HepG2 (cell line): ENCODE results near the gene EPM2AIP1. TPM values are rescaled to one million over a fixed set of nuclear protein-coding genes. Genes with fewer than 3 reads are reported as not detected.

Experiments
- ATAC-seq: fragments of 200-7000 bp; cut with Tn5 transposase; 3 replicates; pipeline ENCODE4 v1.9.1; 2020; ENCODE audit warnings: mild to moderate bottlenecking, moderate library complexity
- BruUV-seq: library from RNA; stranded (reverse); fragments of 400-500 nt; replicated peaks from 2 replicates; lab custom pipeline; 2021; lab: Mats Ljungman, UMichigan
- CTCF ChIA-PET: fragments of 300-600 bp; formaldehyde crosslinking; extraction: SDS; loops from one replicate; lab custom pipeline; 2021; ENCODE audit warnings: low total read pairs, inconsistent platforms, low intra/inter-chr PET ratio; lab: Yijun Ruan, JAX
- POLR2A ChIA-PET: fragments of 350-600 bp; sonication (Branson Sonifier 250); formaldehyde crosslinking; loops from one replicate; lab custom pipeline; 2020; ENCODE audit warnings: antibody characterized with exemption, inconsistent platforms; lab: Yijun Ruan, JAX
- DNase-seq: peaks from one replicate; pipeline ENCODE4 v3.0.0-alpha.2; 2015; ENCODE audit warnings: low spot score
- FAIRE-seq: peaks from 3 replicates; lab custom pipeline; 2011; peaks lifted over from hg19 to GRCh38; lab: Jason Lieb, UNC
- H2AFZ ChIP-seq: one replicate; pipeline ENCODE4 v1.6.1; 2011; ENCODE audit warnings: low read length, inconsistent platforms
- H3K27ac ChIP-seq: fragments of 300-600 bp; 3 replicates; pipeline ENCODE4 v1.8.0; 2011; ENCODE audit warnings: mixed run types, mild to moderate bottlenecking, mixed read lengths, low read length, inconsistent platforms; ENCODE audit not compliant: insufficient read depth; ENCODE audit errors: extremely low read length
- H3K27me3 ChIP-seq, 2 experiments: fragments of 200-600 bp in 1 of 2; 2 replicates in 1 of 2; 3 replicates in 1 of 2; pipeline versions ENCODE4 v1.6.0 to v1.8.0; 2011; ENCODE audit warnings: low read length in 2 of 2, mild to moderate bottlenecking in 2 of 2, moderate library complexity in 2 of 2, inconsistent platforms in 1 of 2; ENCODE audit not compliant: insufficient read depth in 2 of 2, control insufficient read depth in 1 of 2
- H3K36me3 ChIP-seq, 2 experiments: fragments of 200-600 bp in 1 of 2; replicated peaks in 1 of 2; 2 replicates in 1 of 2; 3 replicates in 1 of 2; pipeline versions ENCODE4 v1.5.1 to v1.8.0; 2011; ENCODE audit warnings: low read length in 2 of 2, inconsistent platforms in 1 of 2; ENCODE audit not compliant: insufficient read depth in 2 of 2, control insufficient read depth in 1 of 2
- H3K4me1 ChIP-seq: 2 replicates; pipeline ENCODE4 v1.5.1; 2012; ENCODE audit warnings: low read length, inconsistent platforms; ENCODE audit not compliant: insufficient read depth
- H3K4me2 ChIP-seq: 2 replicates; pipeline ENCODE4 v1.6.0; 2011; ENCODE audit warnings: low read depth, low read length, inconsistent platforms
- H3K4me3 ChIP-seq, 3 experiments: fragments of 200-600 bp in 1 of 3; sonication (generic), shearing (Covaris generic) in 1 of 3; replicated peaks in 1 of 3; 2 replicates each; pipeline ENCODE4 v1.5.1; 2011 to 2016; ENCODE audit warnings: low read length in 3 of 3, inconsistent platforms in 2 of 3, low read depth in 2 of 3, mild to moderate bottlenecking in 2 of 3, control low read depth in 1 of 3, mixed read lengths in 1 of 3; ENCODE audit not compliant: insufficient read depth in 1 of 3
- H3K79me2 ChIP-seq: one replicate; pipeline ENCODE4 v1.6.1; 2011; ENCODE audit warnings: low read length, inconsistent platforms; ENCODE audit not compliant: insufficient read depth
- H3K9ac ChIP-seq: 2 replicates; pipeline ENCODE4 v1.6.0; 2011; ENCODE audit warnings: mild to moderate bottlenecking, low read depth, low read length, inconsistent platforms; ENCODE audit not compliant: insufficient read depth
- H3K9me3 ChIP-seq: 2 replicates; pipeline ENCODE4 v1.5.1; 2012; ENCODE audit warnings: mild to moderate bottlenecking, low read length
- H4K20me1 ChIP-seq: 2 replicates; pipeline ENCODE4 v1.6.0; 2011; ENCODE audit warnings: inconsistent platforms, mild to moderate bottlenecking, low read length, moderate library complexity; ENCODE audit not compliant: insufficient read depth
- ARNT ChIP-seq: fragments of 450-650 bp; IDR thresholded peaks from 2 replicates; pipeline ENCODE4 v1.6.1; 2017
- FOXA1 ChIP-seq, 2 experiments: fragments of 450-650 bp in 1 of 2; sonication (generic) in 1 of 2; formaldehyde crosslinking in 1 of 2; IDR thresholded peaks; 2 replicates each; pipeline versions ENCODE4 v1.4.0 to v1.6.1; 2016 to 2020; ENCODE audit warnings: missing genetic modification reagents in 1 of 2
- GATAD1 ChIP-seq: IDR thresholded peaks from 2 replicates; pipeline ENCODE4 v1.6.1; 2016; ENCODE audit warnings: missing genetic modification reagents, missing compliant biosample characterization
- MED1 ChIP-seq: sonication (generic); formaldehyde crosslinking; IDR thresholded peaks from 2 replicates; pipeline ENCODE4 v1.4.0; 2020; ENCODE audit warnings: missing genetic modification reagents
- MIER2 ChIP-seq: IDR thresholded peaks from 2 replicates; pipeline ENCODE4 v1.6.1; 2016; ENCODE audit warnings: missing biosample characterization, missing genetic modification reagents
- MYC ChIP-seq: sonication (generic); formaldehyde crosslinking; IDR thresholded peaks from 2 replicates; pipeline ENCODE4 v1.9.0; 2021; ENCODE audit warnings: missing genetic modification reagents, borderline replicate concordance
- NFKB2 ChIP-seq: sonication (generic); formaldehyde crosslinking; IDR thresholded peaks from 2 replicates; pipeline ENCODE4 v1.4.0; 2020; ENCODE audit warnings: missing genetic modification reagents, borderline replicate concordance
- TBL1XR1 ChIP-seq: fragments of 150-350 bp; IDR thresholded peaks from 2 replicates; pipeline ENCODE4 v1.6.1; 2014; ENCODE audit warnings: borderline replicate concordance, low read length; ENCODE audit not compliant: partially characterized antibody
- ZNF282 ChIP-seq: fragments of 450-650 bp; IDR thresholded peaks from 2 replicates; pipeline ENCODE4 v1.6.1; 2018; ENCODE audit not compliant: partially characterized antibody
- ZNF44 ChIP-seq: sonication (generic); formaldehyde crosslinking; IDR thresholded peaks from 2 replicates; pipeline ENCODE4 v1.5.1; 2020; ENCODE audit warnings: mild to moderate bottlenecking, missing genetic modification reagents
- WGBS: methylation state at CpG from one replicate; pipeline ENCODE4 v1.1.6; 2017; ENCODE audit warnings: low lambda C conversion rate; 5-methylcytosine and 5-hydroxymethylcytosine counted together
- in situ Hi-C: cut with HindIII; loops from 2 replicates; pipeline ENCODE4 v1.10.0; 2017; ENCODE audit warnings: low pct_unique_long_range_greater_than_20kb; ENCODE audit not compliant: extremely low pct_ligation_motif_present
- intact Hi-C: fragments of 100-400 bp; cut with micrococcal nuclease; formaldehyde crosslinking; loops from one replicate; pipeline ENCODE4 v1.10.0; 2022; ENCODE audit not compliant: unreplicated experiment
- polyA plus RNA-seq, 8 experiments: library from polyadenylated mRNA; depleted of rRNA in 3 of 8; stranded (reverse) in 7 of 8; unstranded in 1 of 8; fragments of >200 nt; fragmentation: Illumina TruSeq in 4 of 8; extraction: Trizol in 4 of 8; gene quantifications; 2 replicates each; pipeline versions ENCODE4 v1.2.1 to v1.2.3, GENCODE V29; 2011 to 2016; ENCODE audit warnings: low read depth in 4 of 8, missing spikeins in 1 of 8, mixed read lengths in 1 of 8; ENCODE audit not compliant: insufficient read depth in 1 of 8
- total RNA-seq, 5 experiments: library from RNA; depleted of rRNA; stranded (reverse); fragments of >200 nt; fragmentation: Illumina TruSeq; extraction: Trizol; gene quantifications; 2 replicates each; pipeline ENCODE4 v1.2.3, GENCODE V29; 2016; ENCODE audit warnings: low read depth in 1 of 5
- TF ChIP-seq, protein P1 (sequence below): sonication (generic); formaldehyde crosslinking; IDR thresholded peaks from 2 replicates; pipeline ENCODE4 v1.8.1; 2022; ENCODE audit warnings: low read depth, mild to moderate bottlenecking, missing genetic modification reagents

EPM2AIP1 gene
- total and polyA plus RNA-seq, 2 of the 13 experiments (the other 11 are each of a cell fraction or from before 2014, with no cell fraction given), result 10.7 to 23.0 TPM

DNA sequence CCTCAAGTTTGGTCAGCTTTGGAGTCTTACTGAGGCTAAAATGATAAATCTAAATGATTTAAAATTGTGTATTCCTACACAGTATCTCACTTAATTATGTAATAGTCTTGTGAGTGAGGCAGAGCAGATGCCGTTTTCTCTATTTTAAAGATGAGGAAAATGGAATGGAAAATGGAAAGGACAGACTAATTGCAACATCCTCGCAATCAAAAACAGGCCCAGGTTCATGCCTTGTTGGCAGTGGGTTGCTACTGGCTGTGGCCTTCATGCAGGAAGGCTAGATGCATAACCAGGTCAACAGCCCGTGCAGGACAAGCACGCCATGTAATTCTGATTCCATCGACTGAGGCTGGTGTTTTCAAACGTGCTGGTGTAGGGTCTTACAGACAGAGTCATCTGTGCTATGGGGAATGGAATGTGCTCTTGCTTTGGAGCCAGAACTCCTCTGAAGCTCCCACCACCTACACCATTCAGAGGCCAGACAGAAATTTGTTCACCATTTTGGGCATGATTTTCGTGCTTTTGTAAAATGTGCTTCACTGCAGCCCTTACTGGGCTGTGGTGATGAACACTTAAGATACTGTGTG is 38.3 kb upstream of the EPM2AIP1 start:
- CTCF ChIA-PET, result no interaction called here
- Histone ChIP-seq H3K36me3 (peaks cover 15 to 76% of the 10 kb centered on the region in 2 experiments), H3K4me3 (no peak overlapping the region), H3K79me2 (no peaks in the 10 kb centered on the region), H3K4me1 (no peaks in the 10 kb centered on the region), H3K27me3 (no peaks in the 10 kb centered on the region), H3K27ac (no peak overlapping the region), H3K9me3 (no peaks in the 10 kb centered on the region), H4K20me1 (no peaks in the 10 kb centered on the region), H2AFZ (no peak overlapping the region), H3K4me2 (no peak overlapping the region), H3K9ac (no peak overlapping the region)
- POLR2A ChIA-PET, result no interaction called here
- TF ChIP-seq MYC (CRISPR knock-in tag) (no peak), TBL1XR1 (no peak), ZNF44 (CRISPR knock-in tag) (no peak), NFKB2 (CRISPR knock-in tag) (no peak), ARNT (no peak), ZNF282 (no peak), GATAD1 (CRISPR knock-in tag) (no peak), MED1 (CRISPR knock-in tag) (no peak), MIER2 (CRISPR knock-in tag) (no peak), FOXA1 (IDR thresholded peaks at IDR 0.05) (no peak), FOXA1 (CRISPR knock-in tag; IDR thresholded peaks at IDR 0.05) (no peak)
- TF ChIP-seq, protein P1, sequence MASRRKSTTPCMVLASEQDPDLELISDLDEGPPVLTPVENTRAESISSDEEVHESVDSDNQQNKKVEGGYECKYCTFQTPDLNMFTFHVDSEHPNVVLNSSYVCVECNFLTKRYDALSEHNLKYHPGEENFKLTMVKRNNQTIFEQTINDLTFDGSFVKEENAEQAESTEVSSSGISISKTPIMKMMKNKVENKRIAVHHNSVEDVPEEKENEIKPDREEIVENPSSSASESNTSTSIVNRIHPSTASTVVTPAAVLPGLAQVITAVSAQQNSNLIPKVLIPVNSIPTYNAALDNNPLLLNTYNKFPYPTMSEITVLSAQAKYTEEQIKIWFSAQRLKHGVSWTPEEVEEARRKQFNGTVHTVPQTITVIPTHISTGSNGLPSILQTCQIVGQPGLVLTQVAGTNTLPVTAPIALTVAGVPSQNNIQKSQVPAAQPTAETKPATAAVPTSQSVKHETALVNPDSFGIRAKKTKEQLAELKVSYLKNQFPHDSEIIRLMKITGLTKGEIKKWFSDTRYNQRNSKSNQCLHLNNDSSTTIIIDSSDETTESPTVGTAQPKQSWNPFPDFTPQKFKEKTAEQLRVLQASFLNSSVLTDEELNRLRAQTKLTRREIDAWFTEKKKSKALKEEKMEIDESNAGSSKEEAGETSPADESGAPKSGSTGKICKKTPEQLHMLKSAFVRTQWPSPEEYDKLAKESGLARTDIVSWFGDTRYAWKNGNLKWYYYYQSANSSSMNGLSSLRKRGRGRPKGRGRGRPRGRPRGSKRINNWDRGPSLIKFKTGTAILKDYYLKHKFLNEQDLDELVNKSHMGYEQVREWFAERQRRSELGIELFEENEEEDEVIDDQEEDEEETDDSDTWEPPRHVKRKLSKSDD (CRISPR knock-in tag), result no peak
- BruUV-seq, result no TSS peak
- 85% methylated on average over 5 of the region's 7 CpGs for WGBS
- ATAC-seq (no peak), FAIRE-seq (no peak), DNase-seq (no peak)
- intact Hi-C loops, result no loop called here
- in situ Hi-C loops, result no loop called here
